K562 (cell line): ENCODE data around the gene SOAT2. TPM values are rescaled to one million over a fixed set of nuclear protein-coding genes. Genes with fewer than 3 reads are reported as not detected.
A peak's percentile ranks its signal among the peaks of the same experiment; 100 is the strongest.

Experiments used
- ATAC-seq: fragments of 200-7000 bp; cut with Tn5 transposase; 3 replicates; pipeline ENCODE4 v1.9.1; 2020; ENCODE audit warnings: moderate library complexity
- BruUV-seq: library from RNA; stranded (reverse); fragments of 400-500 nt; replicated peaks from 2 replicates; lab custom pipeline; 2021; lab: Mats Ljungman, UMichigan
- CTCF ChIA-PET: fragments of 300-600 bp; formaldehyde crosslinking; extraction: SDS; loops from one replicate; lab custom pipeline; 2021; ENCODE audit warnings: low intra/inter-chr PET ratio; lab: Yijun Ruan, JAX
- POLR2A ChIA-PET: fragments of 300-600, 350-650 bp; sonication (Branson Sonifier 250); formaldehyde crosslinking; extraction: SDS; loops from one replicate; lab custom pipeline; 2021; ENCODE audit warnings: antibody characterized with exemption, inconsistent platforms; lab: Yijun Ruan, JAX
- DNase-seq, 4 experiments: peaks; one replicate each; pipeline versions ENCODE4 v3.0.0 to v3.0.0-alpha.2; 2011 to 2018; ENCODE audit warnings: low spot score in 3 of 4, mixed read lengths in 3 of 4; ENCODE audit errors: extremely low read depth in 1 of 4
- FAIRE-seq: peaks from 2 replicates; lab custom pipeline; 2011; peaks lifted over from hg19 to GRCh38; lab: Jason Lieb, UNC
- H2AFZ ChIP-seq: 2 replicates; pipeline ENCODE4 v1.6.0; 2011; ENCODE audit warnings: low read depth, low read length, control low read depth, inconsistent platforms
- H3K27ac ChIP-seq: fragments of 200-600 bp; 3 replicates; pipeline ENCODE4 v1.8.0; 2011; ENCODE audit warnings: low read depth, mild to moderate bottlenecking, control low read depth, inconsistent platforms, low read length, moderate library complexity, mixed read lengths; ENCODE audit errors: extremely low read depth
- H3K27me3 ChIP-seq, 2 experiments: fragments of 300-600 bp in 1 of 2; 2 replicates in 1 of 2; 3 replicates in 1 of 2; pipeline versions ENCODE4 v1.6.0 to v1.8.0; 2011; ENCODE audit warnings: inconsistent platforms in 2 of 2, low read length in 2 of 2, mild to moderate bottlenecking in 1 of 2, mixed read lengths in 1 of 2, moderate library complexity in 1 of 2; ENCODE audit not compliant: control insufficient read depth in 2 of 2, insufficient read depth in 2 of 2
- H3K36me3 ChIP-seq: fragments of 300-600 bp; 3 replicates; pipeline ENCODE4 v1.8.0; 2011; ENCODE audit warnings: mild to moderate bottlenecking, low read length, inconsistent platforms; ENCODE audit not compliant: control insufficient read depth, insufficient read depth
- H3K4me1 ChIP-seq, 2 experiments: fragments of 200-600 bp in 1 of 2; replicated peaks in 1 of 2; 2 replicates in 1 of 2; 3 replicates in 1 of 2; pipeline versions ENCODE4 v1.5.1 to v1.8.0; 2011; ENCODE audit warnings: inconsistent platforms in 2 of 2, low read length in 2 of 2, mild to moderate bottlenecking in 1 of 2, mixed read lengths in 1 of 2, moderate library complexity in 1 of 2; ENCODE audit not compliant: control insufficient read depth in 2 of 2, insufficient read depth in 2 of 2
- H3K4me2 ChIP-seq: 2 replicates; pipeline ENCODE4 v1.6.1; 2011; ENCODE audit warnings: low read length, control low read depth, inconsistent platforms, mixed read lengths; ENCODE audit not compliant: insufficient read depth
- H3K4me3 ChIP-seq: fragments of 200-600 bp; sonication (generic), shearing (Covaris generic); 2 replicates; pipeline ENCODE4 v1.5.1; 2016; ENCODE audit warnings: control low read depth, inconsistent platforms
- H3K79me2 ChIP-seq: fragments of 200-600 bp; 3 replicates; pipeline ENCODE4 v1.8.0; 2011; ENCODE audit warnings: low read length, inconsistent platforms; ENCODE audit not compliant: control insufficient read depth, insufficient read depth
- H3K9ac ChIP-seq, 2 experiments: 2 replicates each; pipeline versions ENCODE4 v1.6.0 to v1.6.1; 2011; ENCODE audit warnings: low read depth in 2 of 2, low read length in 2 of 2, control low read depth in 1 of 2, inconsistent platforms in 1 of 2, mild to moderate bottlenecking in 1 of 2, mixed read lengths in 1 of 2; ENCODE audit not compliant: insufficient read depth in 1 of 2
- H3K9me1 ChIP-seq: one replicate; pipeline ENCODE4 v1.6.0; 2011; ENCODE audit warnings: inconsistent platforms, mild to moderate bottlenecking, low read length, moderate library complexity; ENCODE audit not compliant: control insufficient read depth, insufficient read depth
- H3K9me3 ChIP-seq: replicated peaks from 2 replicates; pipeline ENCODE4 v1.5.1; 2011; ENCODE audit warnings: low read depth, low read length, inconsistent platforms; ENCODE audit not compliant: control insufficient read depth, insufficient read depth
- H4K20me1 ChIP-seq: replicated peaks from 2 replicates; pipeline ENCODE4 v1.6.1; 2011; ENCODE audit warnings: low read length, inconsistent platforms, mixed read lengths; ENCODE audit not compliant: control insufficient read depth, insufficient read depth
- CBX8 ChIP-seq: fragments of 200-600 bp; sonication (generic); IDR thresholded peaks from 2 replicates; pipeline ENCODE4 v1.6.1; 2012; ENCODE audit warnings: borderline replicate concordance, mixed run types, low read depth, mild to moderate bottlenecking, moderate library complexity, mixed read lengths, low read length, control low read depth, inconsistent platforms; ENCODE audit not compliant: poor library complexity, severe bottlenecking; ENCODE audit errors: extremely low read depth
- DDX20 ChIP-seq: fragments of 450-650 bp; IDR thresholded peaks from 2 replicates; pipeline ENCODE4 v1.6.1; 2016; ENCODE audit warnings: missing genetic modification characterization, low read depth, mild to moderate bottlenecking, missing compliant biosample characterization, moderate library complexity
- NR2F6 ChIP-seq: fragments of 450-650 bp; formaldehyde crosslinking; IDR thresholded peaks from 2 replicates; pipeline ENCODE4 v1.4.0; 2020; ENCODE audit warnings: mild to moderate bottlenecking
- STAT5A ChIP-seq: IDR thresholded peaks from 2 replicates; pipeline ENCODE4 v1.6.1; 2012; ENCODE audit warnings: low read length, inconsistent platforms, borderline replicate concordance
- ZNF124 ChIP-seq: sonication (generic); formaldehyde crosslinking; IDR thresholded peaks from 2 replicates; pipeline ENCODE4 v1.8.1; 2022; ENCODE audit warnings: missing genetic modification reagents
- ZNF239 ChIP-seq: fragments of 250-450 bp; sonication (Bioruptor Pico); IDR thresholded peaks from 2 replicates; pipeline ENCODE4 v1.4.0; 2020; ENCODE audit warnings: mild to moderate bottlenecking
- ZNF408 ChIP-seq: fragments of 250-450 bp; sonication (Bioruptor Pico); IDR thresholded peaks from 2 replicates; pipeline ENCODE4 v1.4.0; 2020; ENCODE audit warnings: low read depth, mild to moderate bottlenecking, moderate library complexity
- WGBS: fragments of 100-300 bp; shearing (Covaris generic); methylation state at CpG from one replicate; pipeline ENCODE4 v1.1.6; 2016; ENCODE audit warnings: low coverage, mixed read lengths; ENCODE audit not compliant: insufficient coverage; ENCODE audit errors: missing lambda C conversion rate; 5-methylcytosine and 5-hydroxymethylcytosine counted together
- in situ Hi-C: fragments of 300-500 bp; cut with MboI; formaldehyde crosslinking; loops from 4 replicates; pipeline ENCODE4 v1.15.0; 2018; ENCODE audit warnings: inconsistent platforms, mixed read lengths
- intact Hi-C: fragments of 100-400 bp; cut with micrococcal nuclease; formaldehyde crosslinking; loops from 2 replicates; pipeline ENCODE4 v1.14.2; 2022
- polyA plus RNA-seq, 8 experiments: library from polyadenylated mRNA; depleted of rRNA in 4 of 8; stranded (reverse) in 5 of 8; unstranded in 3 of 8; fragments of >200 nt; fragmentation: Nextera tagmentation in 2 of 8; fragmentation: Illumina TruSeq in 1 of 8; extraction: Ambion mirVana in 2 of 8; extraction: Trizol in 1 of 8; gene quantifications; 2 replicates each; pipeline versions ENCODE4 v1.2.1 to v1.2.3, GENCODE V29; 2011 to 2014; ENCODE audit warnings: inconsistent platforms in 1 of 8, missing spikeins in 1 of 8
- total RNA-seq, 7 experiments: library from RNA; depleted of rRNA in 6 of 7; stranded (reverse); fragments of >200 nt in 6 of 7; fragmentation: Illumina TruSeq in 2 of 7; extraction: Trizol in 2 of 7; gene quantifications; 2 replicates each; pipeline versions ENCODE4 v1.2.1 to v1.2.3, GENCODE V29; 2011 to 2021; ENCODE audit warnings: low replicate concordance in 1 of 7
- TF ChIP-seq, protein P1 (sequence below): fragments of 250-450 bp; sonication (Bioruptor Pico); IDR thresholded peaks from 2 replicates; pipeline ENCODE4 v1.8.0; 2021; ENCODE audit warnings: moderate library complexity, mild to moderate bottlenecking, inconsistent platforms
- TF ChIP-seq, protein P2 (sequence below), 2 experiments: fragments of 450-650 bp in 1 of 2; sonication (generic) in 1 of 2; formaldehyde crosslinking in 1 of 2; IDR thresholded peaks; 2 replicates each; pipeline versions ENCODE4 v1.7.1 to v1.9.0; 2016 to 2022; ENCODE audit warnings: inconsistent platforms in 1 of 2, mild to moderate bottlenecking in 1 of 2, missing genetic modification reagents in 1 of 2
- TF ChIP-seq, protein P3 (sequence below): fragments of 250-450 bp; sonication (Bioruptor Pico); IDR thresholded peaks from 2 replicates; pipeline ENCODE4 v1.6.1; 2021; ENCODE audit warnings: mild to moderate bottlenecking

Gene SOAT2
- total and polyA plus RNA-seq, 9 of the 15 experiments (the other 6 are each of a cell fraction or from before 2014, with no cell fraction given), result 0.04 TPM; not detected in 8

DNA sequence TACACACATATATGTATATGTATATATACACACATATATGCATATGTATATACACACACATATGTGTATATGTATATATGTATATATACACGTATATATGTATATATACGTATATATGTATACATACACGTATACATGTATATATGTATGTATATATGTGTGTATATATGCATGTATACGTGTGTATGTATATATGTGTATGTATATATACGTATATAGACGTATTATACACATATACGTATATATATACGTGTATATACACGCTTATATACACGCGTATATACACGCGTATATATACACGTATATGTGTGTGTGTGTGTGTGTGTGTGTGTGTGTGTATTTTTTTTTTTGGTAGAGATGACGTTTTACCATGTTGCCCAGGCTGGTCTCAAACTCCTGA is 44.4 kb downstream of the SOAT2 start:
- DNase-seq (no peak), FAIRE-seq (no peak), ATAC-seq (no peak)
- peaks cover 6 to 9% of the 10 kb centered on the region in 2 experiments; a peak in 3 of 5 replicates for H3K4me1 ChIP-seq
- in situ Hi-C loops (no loop called here), intact Hi-C loops (no loop called here)
- peaks cover 5% of the 10 kb centered on the region for H3K9me3 ChIP-seq
- H3K9me1 ChIP-seq, result no peaks in the 10 kb centered on the region
- no peaks in the 10 kb centered on the region for H3K27me3 ChIP-seq
- no TSS peak for BruUV-seq
- H3K27ac ChIP-seq, result no peak overlapping the region
- 82% methylated on average over 13 of the region's 15 CpGs for WGBS
- H3K36me3 ChIP-seq, result no peaks in the 10 kb centered on the region
- no peaks in the 10 kb centered on the region for H4K20me1 ChIP-seq
- H3K79me2 ChIP-seq, result no peaks in the 10 kb centered on the region
- H3K4me3 ChIP-seq, result no peak overlapping the region
- no peak overlapping the region for H3K9ac ChIP-seq
- H2AFZ ChIP-seq, result no peak overlapping the region
- POLR2A ChIA-PET, result no interaction called here
- CTCF ChIA-PET, result interaction anchor here (0.6 kb wide), 1 partner anchor 1128 kb away, joined by 3 read pairs; no protein-coding TSS in a partner anchor
- no peak overlapping the region for H3K4me2 ChIP-seq
- TF ChIP-seq, protein P1, sequence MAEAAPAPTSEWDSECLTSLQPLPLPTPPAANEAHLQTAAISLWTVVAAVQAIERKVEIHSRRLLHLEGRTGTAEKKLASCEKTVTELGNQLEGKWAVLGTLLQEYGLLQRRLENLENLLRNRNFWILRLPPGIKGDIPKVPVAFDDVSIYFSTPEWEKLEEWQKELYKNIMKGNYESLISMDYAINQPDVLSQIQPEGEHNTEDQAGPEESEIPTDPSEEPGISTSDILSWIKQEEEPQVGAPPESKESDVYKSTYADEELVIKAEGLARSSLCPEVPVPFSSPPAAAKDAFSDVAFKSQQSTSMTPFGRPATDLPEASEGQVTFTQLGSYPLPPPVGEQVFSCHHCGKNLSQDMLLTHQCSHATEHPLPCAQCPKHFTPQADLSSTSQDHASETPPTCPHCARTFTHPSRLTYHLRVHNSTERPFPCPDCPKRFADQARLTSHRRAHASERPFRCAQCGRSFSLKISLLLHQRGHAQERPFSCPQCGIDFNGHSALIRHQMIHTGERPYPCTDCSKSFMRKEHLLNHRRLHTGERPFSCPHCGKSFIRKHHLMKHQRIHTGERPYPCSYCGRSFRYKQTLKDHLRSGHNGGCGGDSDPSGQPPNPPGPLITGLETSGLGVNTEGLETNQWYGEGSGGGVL (CRISPR knock-in tag), result no peak
- no peak for TF ChIP-seq CBX8
- TF ChIP-seq, protein P2, sequence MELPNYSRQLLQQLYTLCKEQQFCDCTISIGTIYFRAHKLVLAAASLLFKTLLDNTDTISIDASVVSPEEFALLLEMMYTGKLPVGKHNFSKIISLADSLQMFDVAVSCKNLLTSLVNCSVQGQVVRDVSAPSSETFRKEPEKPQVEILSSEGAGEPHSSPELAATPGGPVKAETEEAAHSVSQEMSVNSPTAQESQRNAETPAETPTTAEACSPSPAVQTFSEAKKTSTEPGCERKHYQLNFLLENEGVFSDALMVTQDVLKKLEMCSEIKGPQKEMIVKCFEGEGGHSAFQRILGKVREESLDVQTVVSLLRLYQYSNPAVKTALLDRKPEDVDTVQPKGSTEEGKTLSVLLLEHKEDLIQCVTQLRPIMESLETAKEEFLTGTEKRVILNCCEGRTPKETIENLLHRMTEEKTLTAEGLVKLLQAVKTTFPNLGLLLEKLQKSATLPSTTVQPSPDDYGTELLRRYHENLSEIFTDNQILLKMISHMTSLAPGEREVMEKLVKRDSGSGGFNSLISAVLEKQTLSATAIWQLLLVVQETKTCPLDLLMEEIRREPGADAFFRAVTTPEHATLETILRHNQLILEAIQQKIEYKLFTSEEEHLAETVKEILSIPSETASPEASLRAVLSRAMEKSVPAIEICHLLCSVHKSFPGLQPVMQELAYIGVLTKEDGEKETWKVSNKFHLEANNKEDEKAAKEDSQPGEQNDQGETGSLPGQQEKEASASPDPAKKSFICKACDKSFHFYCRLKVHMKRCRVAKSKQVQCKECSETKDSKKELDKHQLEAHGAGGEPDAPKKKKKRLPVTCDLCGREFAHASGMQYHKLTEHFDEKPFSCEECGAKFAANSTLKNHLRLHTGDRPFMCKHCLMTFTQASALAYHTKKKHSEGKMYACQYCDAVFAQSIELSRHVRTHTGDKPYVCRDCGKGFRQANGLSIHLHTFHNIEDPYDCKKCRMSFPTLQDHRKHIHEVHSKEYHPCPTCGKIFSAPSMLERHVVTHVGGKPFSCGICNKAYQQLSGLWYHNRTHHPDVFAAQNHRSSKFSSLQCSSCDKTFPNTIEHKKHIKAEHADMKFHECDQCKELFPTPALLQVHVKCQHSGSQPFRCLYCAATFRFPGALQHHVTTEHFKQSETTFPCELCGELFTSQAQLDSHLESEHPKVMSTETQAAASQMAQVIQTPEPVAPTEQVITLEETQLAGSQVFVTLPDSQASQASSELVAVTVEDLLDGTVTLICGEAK (IDR thresholded peaks at IDR 0.05), result no peak
- TF ChIP-seq, protein P2 (CRISPR knock-in tag; IDR thresholded peaks at IDR 0.05), result no peak
- TF ChIP-seq ZNF124, result no peak
- peak; percentile 97 for TF ChIP-seq ZNF408 (CRISPR knock-in tag)
- TF ChIP-seq NR2F6 (CRISPR knock-in tag), result peak; percentile 95
- TF ChIP-seq ZNF239, result no peak
- no peak for TF ChIP-seq STAT5A
- TF ChIP-seq, protein P3, sequence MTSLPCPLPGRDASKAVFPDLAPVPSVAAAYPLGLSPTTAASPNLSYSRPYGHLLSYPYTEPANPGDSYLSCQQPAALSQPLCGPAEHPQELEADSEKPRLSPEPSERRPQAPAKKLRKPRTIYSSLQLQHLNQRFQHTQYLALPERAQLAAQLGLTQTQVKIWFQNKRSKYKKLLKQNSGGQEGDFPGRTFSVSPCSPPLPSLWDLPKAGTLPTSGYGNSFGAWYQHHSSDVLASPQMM (CRISPR knock-in tag), result no peak
- TF ChIP-seq DDX20 (tag), result no peak
